ENCODE results near the gene ANKRD66.
A peak's percentile ranks its signal among the peaks of the same experiment; 100 is the strongest.

Gene ANKRD66

GRCh38 chr6:46777476-46778346 is 31.0 kb downstream of the ANKRD66 start:
- DNase-seq (ENCODE audit: low read depth in 1 of 2, low spot score in 1 of 2), result no peak
- TF ChIP-seq, protein P1, sequence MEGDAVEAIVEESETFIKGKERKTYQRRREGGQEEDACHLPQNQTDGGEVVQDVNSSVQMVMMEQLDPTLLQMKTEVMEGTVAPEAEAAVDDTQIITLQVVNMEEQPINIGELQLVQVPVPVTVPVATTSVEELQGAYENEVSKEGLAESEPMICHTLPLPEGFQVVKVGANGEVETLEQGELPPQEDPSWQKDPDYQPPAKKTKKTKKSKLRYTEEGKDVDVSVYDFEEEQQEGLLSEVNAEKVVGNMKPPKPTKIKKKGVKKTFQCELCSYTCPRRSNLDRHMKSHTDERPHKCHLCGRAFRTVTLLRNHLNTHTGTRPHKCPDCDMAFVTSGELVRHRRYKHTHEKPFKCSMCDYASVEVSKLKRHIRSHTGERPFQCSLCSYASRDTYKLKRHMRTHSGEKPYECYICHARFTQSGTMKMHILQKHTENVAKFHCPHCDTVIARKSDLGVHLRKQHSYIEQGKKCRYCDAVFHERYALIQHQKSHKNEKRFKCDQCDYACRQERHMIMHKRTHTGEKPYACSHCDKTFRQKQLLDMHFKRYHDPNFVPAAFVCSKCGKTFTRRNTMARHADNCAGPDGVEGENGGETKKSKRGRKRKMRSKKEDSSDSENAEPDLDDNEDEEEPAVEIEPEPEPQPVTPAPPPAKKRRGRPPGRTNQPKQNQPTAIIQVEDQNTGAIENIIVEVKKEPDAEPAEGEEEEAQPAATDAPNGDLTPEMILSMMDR (IDR thresholded peaks at IDR 0.05; ENCODE audit: insufficient read depth, low read length), result no peak
- TF ChIP-seq POLR2AphosphoS5 (IDR thresholded peaks at IDR 0.05; ENCODE audit: low read depth) (no peak), GABPA (IDR thresholded peaks at IDR 0.05; ENCODE audit: low read depth) (no peak), SPI1 (IDR thresholded peaks at IDR 0.05; ENCODE audit: borderline replicate concordance, low read depth) (no peak)
- TF ChIP-seq, protein P2, sequence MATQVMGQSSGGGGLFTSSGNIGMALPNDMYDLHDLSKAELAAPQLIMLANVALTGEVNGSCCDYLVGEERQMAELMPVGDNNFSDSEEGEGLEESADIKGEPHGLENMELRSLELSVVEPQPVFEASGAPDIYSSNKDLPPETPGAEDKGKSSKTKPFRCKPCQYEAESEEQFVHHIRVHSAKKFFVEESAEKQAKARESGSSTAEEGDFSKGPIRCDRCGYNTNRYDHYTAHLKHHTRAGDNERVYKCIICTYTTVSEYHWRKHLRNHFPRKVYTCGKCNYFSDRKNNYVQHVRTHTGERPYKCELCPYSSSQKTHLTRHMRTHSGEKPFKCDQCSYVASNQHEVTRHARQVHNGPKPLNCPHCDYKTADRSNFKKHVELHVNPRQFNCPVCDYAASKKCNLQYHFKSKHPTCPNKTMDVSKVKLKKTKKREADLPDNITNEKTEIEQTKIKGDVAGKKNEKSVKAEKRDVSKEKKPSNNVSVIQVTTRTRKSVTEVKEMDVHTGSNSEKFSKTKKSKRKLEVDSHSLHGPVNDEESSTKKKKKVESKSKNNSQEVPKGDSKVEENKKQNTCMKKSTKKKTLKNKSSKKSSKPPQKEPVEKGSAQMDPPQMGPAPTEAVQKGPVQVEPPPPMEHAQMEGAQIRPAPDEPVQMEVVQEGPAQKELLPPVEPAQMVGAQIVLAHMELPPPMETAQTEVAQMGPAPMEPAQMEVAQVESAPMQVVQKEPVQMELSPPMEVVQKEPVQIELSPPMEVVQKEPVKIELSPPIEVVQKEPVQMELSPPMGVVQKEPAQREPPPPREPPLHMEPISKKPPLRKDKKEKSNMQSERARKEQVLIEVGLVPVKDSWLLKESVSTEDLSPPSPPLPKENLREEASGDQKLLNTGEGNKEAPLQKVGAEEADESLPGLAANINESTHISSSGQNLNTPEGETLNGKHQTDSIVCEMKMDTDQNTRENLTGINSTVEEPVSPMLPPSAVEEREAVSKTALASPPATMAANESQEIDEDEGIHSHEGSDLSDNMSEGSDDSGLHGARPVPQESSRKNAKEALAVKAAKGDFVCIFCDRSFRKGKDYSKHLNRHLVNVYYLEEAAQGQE (IDR thresholded peaks at IDR 0.05; ENCODE audit: insufficient replicate concordance, low read depth), result no peak
- H3K27ac ChIP-seq (replicated peaks), result no peak overlapping the region
- no peaks in the 10 kb centered on the region for H3K27me3 ChIP-seq (ENCODE audit: insufficient read depth, poor library complexity, severe bottlenecking)
- H3K4me3 ChIP-seq (replicated peaks; ENCODE audit: insufficient read depth, low read length), result no peak overlapping the region

- TF ChIP-seq SPI1 (IDR thresholded peaks at IDR 0.05; ENCODE audit: borderline replicate concordance, low read depth) (no peak), POLR2AphosphoS5 (IDR thresholded peaks at IDR 0.05; ENCODE audit: low read depth) (no peak), GABPA (IDR thresholded peaks at IDR 0.05; ENCODE audit: low read depth) (no peak)
- TF ChIP-seq, protein P1 (IDR thresholded peaks at IDR 0.05; ENCODE audit: insufficient read depth, low read length), result peak; percentile 35
- TF ChIP-seq, protein P2 (IDR thresholded peaks at IDR 0.05; ENCODE audit: insufficient replicate concordance, low read depth), result no peak
- Histone ChIP-seq H3K27me3 (ENCODE audit: insufficient read depth, poor library complexity, severe bottlenecking) (no peaks in the 10 kb centered on the region), H3K4me3 (replicated peaks; ENCODE audit: insufficient read depth, low read length) (no peak overlapping the region), H3K27ac (replicated peaks) (no peak overlapping the region)
- DNase-seq (ENCODE audit: low read depth in 1 of 2, low spot score in 1 of 2), result peak; percentile 42 to 65
These were observed 35.0 kb downstream of the ANKRD66 start for GRCh38 chr6:46781478-46782378.

DNA sequence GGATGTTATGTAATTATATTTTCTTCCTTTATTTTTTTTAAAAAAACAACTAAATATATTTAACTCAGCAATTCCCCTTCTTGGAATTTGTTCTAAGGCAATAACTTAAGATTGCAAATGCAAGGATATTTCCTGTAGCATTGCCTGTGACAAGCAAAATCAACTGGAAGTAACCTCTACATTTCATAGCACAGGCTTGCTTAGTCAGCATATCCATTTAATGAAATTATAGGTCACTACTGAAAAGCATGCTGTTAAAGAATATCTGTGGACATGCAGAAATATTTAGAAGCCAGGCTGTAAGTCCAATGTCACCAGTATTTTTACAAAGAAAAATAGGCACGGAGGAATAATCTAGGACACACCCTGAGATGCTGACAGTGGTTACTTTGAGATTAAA is 37.8 kb downstream of the ANKRD66 start:
- DNase-seq (ENCODE audit: low read depth in 1 of 2, low spot score in 1 of 2), result no peak
- Histone ChIP-seq H3K4me3 (replicated peaks; ENCODE audit: insufficient read depth, low read length) (no peak overlapping the region), H3K27me3 (ENCODE audit: insufficient read depth, poor library complexity, severe bottlenecking) (no peaks in the 10 kb centered on the region), H3K27ac (replicated peaks) (no peak overlapping the region)
- TF ChIP-seq, protein P2 (IDR thresholded peaks at IDR 0.05; ENCODE audit: insufficient replicate concordance, low read depth), result no peak
- TF ChIP-seq GABPA (IDR thresholded peaks at IDR 0.05; ENCODE audit: low read depth), result no peak
